Activated CD4-positive, alpha-beta T cell treated with anti-CD3 and anti-CD28 coated beads, Interleukin-2, amount 50 U/mL, for 16 hours (primary cell): Measurements from ENCODE around the gene C7orf57.
"Not testable (repeated sequence)": the region's sequence is repeated elsewhere in the genome, so short reads cannot be mapped to it uniquely, and the experiment has no call there.

ENCODE experiments used
- DNase-seq: peaks from one replicate; pipeline ENCODE4 v3.0.0-alpha.2; 2020

The C7orf57 gene

GRCh38 chr7:48038815-48039506, 3.6 kb downstream of the C7orf57 start:
- DNase-seq, result no peak

GRCh38 chr7:48040944-48041652, 5.8 kb downstream of the C7orf57 start:
- no peak for DNase-seq

GRCh38 chr7:48041653-48041970, 6.3 kb downstream of the C7orf57 start:
- DNase-seq, result peak; percentile 6

GRCh38 chr7:48042216-48042615, 6.9 kb downstream of the C7orf57 start:
- DNase-seq, result no peak

GRCh38 chr7:48042636-48043035, 7.3 kb downstream of the C7orf57 start:
- DNase-seq, result no peak

GRCh38 chr7:48045195-48045765, 9.9 kb downstream of the C7orf57 start:
- no peak for DNase-seq

GRCh38 chr7:48046458-48046857, 11.1 kb downstream of the C7orf57 start:
- DNase-seq, result no peak

- no peak for DNase-seq
These were observed 12.8 kb downstream of the C7orf57 start for GRCh38 chr7:48048113-48048512.

GRCh38 chr7:48049850-48050249, 14.5 kb downstream of the C7orf57 start:
- DNase-seq, result no peak

- no peak for DNase-seq
These were observed 17.4 kb downstream of the C7orf57 start for GRCh38 chr7:48052748-48053147.

GRCh38 chr7:48053736-48054135, 18.4 kb downstream of the C7orf57 start:
- no peak for DNase-seq

- no peak for DNase-seq
These were observed 23.6 kb downstream of the C7orf57 start for GRCh38 chr7:48058990-48059389.

- DNase-seq, result no peak
These were observed 24.4 kb downstream of the C7orf57 start for GRCh38 chr7:48059706-48060105.

GRCh38 chr7:48063985-48064384, 28.6 kb downstream of the C7orf57 start:
- no peak for DNase-seq

GRCh38 chr7:48067475-48067874, 32.1 kb downstream of the C7orf57 start:
- DNase-seq, result no peak

- DNase-seq, result no peak
These were observed 38.9 kb downstream of the C7orf57 start for GRCh38 chr7:48074204-48074654.

- no peak for DNase-seq
These were observed 42.1 kb downstream of the C7orf57 start for GRCh38 chr7:48077423-48077822.

- DNase-seq, result no peak
These were observed 43.1 kb downstream of the C7orf57 start for GRCh38 chr7:48078470-48078869.

- not testable (repeated sequence) for DNase-seq
These were observed 47.0 kb downstream of the C7orf57 start for GRCh38 chr7:48082378-48082777.

GRCh38 chr7:48083114-48083830, 47.9 kb downstream of the C7orf57 start:
- DNase-seq, result peak; percentile 49

- peak; percentile 94 for DNase-seq
These were observed 49.5 kb downstream of the C7orf57 start for GRCh38 chr7:48084727-48085432.

GRCh38 chr7:48085433-48085791, 50.1 kb downstream of the C7orf57 start:
- no peak for DNase-seq

- no peak for DNase-seq
These were observed 50.6 kb downstream of the C7orf57 start for GRCh38 chr7:48085942-48086341.
